ENCODE measurements around the gene ZNF213. TPM values are rescaled to one million over a fixed set of nuclear protein-coding genes. Genes with fewer than 3 reads are reported as not detected.

Gene ZNF213
- total RNA-seq, 1 experiment from 2014 or later = 12.3 TPM

DNA sequence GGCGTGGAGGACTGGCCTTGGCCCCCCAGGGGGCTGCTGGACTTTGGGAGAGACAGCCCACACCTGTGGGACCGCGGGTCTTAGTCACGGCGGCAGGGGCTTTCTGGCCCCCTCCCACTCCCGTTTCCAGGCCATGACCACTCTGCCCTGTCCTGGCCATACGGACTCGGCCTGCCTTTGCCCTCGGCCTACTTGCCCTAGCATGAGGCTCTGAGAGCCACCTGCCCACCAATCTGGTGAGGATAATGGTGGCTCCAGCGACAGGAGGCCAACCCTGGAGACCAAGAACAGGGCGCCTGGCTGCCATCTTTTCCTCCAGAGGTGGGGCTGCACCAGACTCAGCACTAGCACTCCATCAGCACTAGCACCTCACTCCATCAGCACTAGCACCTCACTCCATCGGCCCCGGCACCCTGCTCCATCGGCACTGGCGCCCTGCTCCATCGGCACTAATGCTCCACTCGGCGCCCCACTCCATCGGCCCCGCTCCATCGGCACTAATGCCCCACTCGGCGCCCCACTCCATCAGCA is 7.0 kb downstream of the ZNF213 start:
- Histone ChIP-seq H3K4me1 (ENCODE audit: control insufficient read depth, insufficient read depth, low read length) (no peaks in the 10 kb centered on the region), H3K4me3 (ENCODE audit: low read depth in 2 of 2, low read length in 2 of 2) (no peak overlapping the region), H3K27me3 (ENCODE audit: control insufficient read depth, insufficient read depth, low read length) (no peaks in the 10 kb centered on the region), H3K9me3 (ENCODE audit: control insufficient read depth, insufficient read depth, low read depth, low read length) (no peaks in the 10 kb centered on the region), H3K36me3 (ENCODE audit: control insufficient read depth, insufficient read depth, low read length) (no peaks in the 10 kb centered on the region), H3K27ac (ENCODE audit: low read length) (no peak overlapping the region)
- ATAC-seq (no peak), DNase-seq (ENCODE audit: low read depth, low spot score) (no peak)
- intact Hi-C loops (cut with micrococcal nuclease; ENCODE audit: unreplicated experiment) (no loop called here), in situ Hi-C loops (cut with HindIII; ENCODE audit: low pct_unique_long_range_greater_than_20kb, low sequenced_read_pairs) (no loop called here)
- POLR2A ChIA-PET = no interaction called here
- TF ChIP-seq POLR2AphosphoS5 (IDR thresholded peaks at IDR 0.05; ENCODE audit: low read depth, low read length) = no peak
- TF ChIP-seq, protein P1, sequence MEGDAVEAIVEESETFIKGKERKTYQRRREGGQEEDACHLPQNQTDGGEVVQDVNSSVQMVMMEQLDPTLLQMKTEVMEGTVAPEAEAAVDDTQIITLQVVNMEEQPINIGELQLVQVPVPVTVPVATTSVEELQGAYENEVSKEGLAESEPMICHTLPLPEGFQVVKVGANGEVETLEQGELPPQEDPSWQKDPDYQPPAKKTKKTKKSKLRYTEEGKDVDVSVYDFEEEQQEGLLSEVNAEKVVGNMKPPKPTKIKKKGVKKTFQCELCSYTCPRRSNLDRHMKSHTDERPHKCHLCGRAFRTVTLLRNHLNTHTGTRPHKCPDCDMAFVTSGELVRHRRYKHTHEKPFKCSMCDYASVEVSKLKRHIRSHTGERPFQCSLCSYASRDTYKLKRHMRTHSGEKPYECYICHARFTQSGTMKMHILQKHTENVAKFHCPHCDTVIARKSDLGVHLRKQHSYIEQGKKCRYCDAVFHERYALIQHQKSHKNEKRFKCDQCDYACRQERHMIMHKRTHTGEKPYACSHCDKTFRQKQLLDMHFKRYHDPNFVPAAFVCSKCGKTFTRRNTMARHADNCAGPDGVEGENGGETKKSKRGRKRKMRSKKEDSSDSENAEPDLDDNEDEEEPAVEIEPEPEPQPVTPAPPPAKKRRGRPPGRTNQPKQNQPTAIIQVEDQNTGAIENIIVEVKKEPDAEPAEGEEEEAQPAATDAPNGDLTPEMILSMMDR (IDR thresholded peaks at IDR 0.05) = no peak
- TF ChIP-seq, protein P2, sequence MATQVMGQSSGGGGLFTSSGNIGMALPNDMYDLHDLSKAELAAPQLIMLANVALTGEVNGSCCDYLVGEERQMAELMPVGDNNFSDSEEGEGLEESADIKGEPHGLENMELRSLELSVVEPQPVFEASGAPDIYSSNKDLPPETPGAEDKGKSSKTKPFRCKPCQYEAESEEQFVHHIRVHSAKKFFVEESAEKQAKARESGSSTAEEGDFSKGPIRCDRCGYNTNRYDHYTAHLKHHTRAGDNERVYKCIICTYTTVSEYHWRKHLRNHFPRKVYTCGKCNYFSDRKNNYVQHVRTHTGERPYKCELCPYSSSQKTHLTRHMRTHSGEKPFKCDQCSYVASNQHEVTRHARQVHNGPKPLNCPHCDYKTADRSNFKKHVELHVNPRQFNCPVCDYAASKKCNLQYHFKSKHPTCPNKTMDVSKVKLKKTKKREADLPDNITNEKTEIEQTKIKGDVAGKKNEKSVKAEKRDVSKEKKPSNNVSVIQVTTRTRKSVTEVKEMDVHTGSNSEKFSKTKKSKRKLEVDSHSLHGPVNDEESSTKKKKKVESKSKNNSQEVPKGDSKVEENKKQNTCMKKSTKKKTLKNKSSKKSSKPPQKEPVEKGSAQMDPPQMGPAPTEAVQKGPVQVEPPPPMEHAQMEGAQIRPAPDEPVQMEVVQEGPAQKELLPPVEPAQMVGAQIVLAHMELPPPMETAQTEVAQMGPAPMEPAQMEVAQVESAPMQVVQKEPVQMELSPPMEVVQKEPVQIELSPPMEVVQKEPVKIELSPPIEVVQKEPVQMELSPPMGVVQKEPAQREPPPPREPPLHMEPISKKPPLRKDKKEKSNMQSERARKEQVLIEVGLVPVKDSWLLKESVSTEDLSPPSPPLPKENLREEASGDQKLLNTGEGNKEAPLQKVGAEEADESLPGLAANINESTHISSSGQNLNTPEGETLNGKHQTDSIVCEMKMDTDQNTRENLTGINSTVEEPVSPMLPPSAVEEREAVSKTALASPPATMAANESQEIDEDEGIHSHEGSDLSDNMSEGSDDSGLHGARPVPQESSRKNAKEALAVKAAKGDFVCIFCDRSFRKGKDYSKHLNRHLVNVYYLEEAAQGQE (IDR thresholded peaks at IDR 0.05; ENCODE audit: insufficient read depth in 1 of 2, low read depth in 2 of 2, low read length in 1 of 2) = no peak
- TF ChIP-seq TCF7L2 (IDR thresholded peaks at IDR 0.05; ENCODE audit: low read depth, low read length) = no peak
- no peak for TF ChIP-seq SIN3A (IDR thresholded peaks at IDR 0.05; ENCODE audit: borderline replicate concordance, insufficient read depth, low read depth, low read length)
- no TSS peak for BruUV-seq (replicated peaks)
- CTCF ChIA-PET = no interaction called here

DNA sequence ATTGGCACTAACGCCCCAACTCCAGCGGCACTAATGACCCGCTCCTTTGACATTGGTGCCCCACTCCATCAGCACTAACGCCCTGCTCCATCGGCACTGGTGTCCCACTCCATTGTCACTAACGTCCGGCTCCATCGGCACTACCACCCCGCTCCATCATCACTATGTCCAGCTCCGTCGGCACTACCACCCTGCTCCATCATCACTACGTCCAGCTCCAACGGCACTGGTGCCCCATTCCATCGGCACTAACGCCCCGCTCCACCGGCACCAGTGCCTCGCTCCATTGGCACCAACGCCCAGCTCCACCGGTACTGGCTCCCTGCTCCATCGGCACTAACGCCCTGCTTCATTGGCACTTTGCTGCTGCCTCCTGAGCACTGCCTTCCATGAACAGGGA is 7.5 kb downstream of the ZNF213 start:
- no peak overlapping the region for H3K4me3 ChIP-seq (ENCODE audit: low read depth in 2 of 2, low read length in 2 of 2)
- ATAC-seq (no peak), DNase-seq (ENCODE audit: low read depth, low spot score) (no peak)
- no peaks in the 10 kb centered on the region for H3K27me3 ChIP-seq (ENCODE audit: control insufficient read depth, insufficient read depth, low read length)
- POLR2A ChIA-PET = no interaction called here
- TF ChIP-seq, protein P1 (IDR thresholded peaks at IDR 0.05) = no peak
- TF ChIP-seq, protein P2 (IDR thresholded peaks at IDR 0.05; ENCODE audit: insufficient read depth in 1 of 2, low read depth in 2 of 2, low read length in 1 of 2) = no peak
- TF ChIP-seq POLR2AphosphoS5 (IDR thresholded peaks at IDR 0.05; ENCODE audit: low read depth, low read length) = no peak
- no peak for TF ChIP-seq TCF7L2 (IDR thresholded peaks at IDR 0.05; ENCODE audit: low read depth, low read length)
- no peak for TF ChIP-seq SIN3A (IDR thresholded peaks at IDR 0.05; ENCODE audit: borderline replicate concordance, insufficient read depth, low read depth, low read length)
- no TSS peak for BruUV-seq (replicated peaks)
- intact Hi-C loops (cut with micrococcal nuclease; ENCODE audit: unreplicated experiment) = no loop called here
- H3K9me3 ChIP-seq (ENCODE audit: control insufficient read depth, insufficient read depth, low read depth, low read length) = no peaks in the 10 kb centered on the region
- H3K36me3 ChIP-seq (ENCODE audit: control insufficient read depth, insufficient read depth, low read length) = no peaks in the 10 kb centered on the region
- in situ Hi-C loops (cut with HindIII; ENCODE audit: low pct_unique_long_range_greater_than_20kb, low sequenced_read_pairs) = no loop called here
- no peak overlapping the region for H3K27ac ChIP-seq (ENCODE audit: low read length)
- CTCF ChIA-PET = no interaction called here
- H3K4me1 ChIP-seq (ENCODE audit: control insufficient read depth, insufficient read depth, low read length) = no peaks in the 10 kb centered on the region

All from Panc1 (cell line).